HepG2 (cell line): ENCODE data around the gene MED9. TPM values are rescaled to one million over a fixed set of nuclear protein-coding genes. Genes with fewer than 3 reads are reported as not detected.

Experiments used
- ATF3 ChIP-seq: sonication (generic); formaldehyde crosslinking; IDR thresholded peaks from 2 replicates; pipeline ENCODE4 v1.4.0; 2020; ENCODE audit warnings: missing genetic modification reagents
- CHD4 ChIP-seq: fragments of 200-600 bp; sonication (generic); IDR thresholded peaks from 2 replicates; pipeline ENCODE4 v1.7.0; 2017; ENCODE audit warnings: mild to moderate bottlenecking, low read length, borderline replicate concordance
- EP300 ChIP-seq, 3 experiments: sonication (generic) in 1 of 3; formaldehyde crosslinking in 1 of 3; IDR thresholded peaks; 2 replicates each; pipeline versions ENCODE4 v1.5.1 to v1.6.1; 2011 to 2020; ENCODE audit warnings: low read depth in 2 of 3, low read length in 2 of 3, borderline replicate concordance in 1 of 3, improper control_type of control experiment in 1 of 3, mild to moderate bottlenecking in 1 of 3, missing genetic modification reagents in 1 of 3, moderate library complexity in 1 of 3
- GATAD2A ChIP-seq: IDR thresholded peaks from 2 replicates; pipeline ENCODE4 v1.6.1; 2016
- GMEB1 ChIP-seq: sonication (generic); formaldehyde crosslinking; IDR thresholded peaks from 2 replicates; pipeline ENCODE4 v1.5.1; 2020; ENCODE audit warnings: missing genetic modification reagents, mild to moderate bottlenecking, borderline replicate concordance
- HMG20B ChIP-seq: conservative IDR thresholded peaks from 2 replicates; pipeline ENCODE4 v1.6.1; 2016; ENCODE audit warnings: missing genetic modification reagents, missing compliant biosample characterization
- HNF4A ChIP-seq: sonication (generic); formaldehyde crosslinking; IDR thresholded peaks from 2 replicates; pipeline ENCODE4 v1.4.0; 2020; ENCODE audit warnings: missing genetic modification reagents
- KDM4B ChIP-seq: sonication (generic); formaldehyde crosslinking; IDR thresholded peaks from 2 replicates; pipeline ENCODE4 v1.4.0; 2020; ENCODE audit warnings: missing genetic modification reagents
- KDM5B ChIP-seq: sonication (generic); formaldehyde crosslinking; IDR thresholded peaks from 2 replicates; pipeline ENCODE4 v1.4.0; 2020; ENCODE audit warnings: missing genetic modification reagents, mild to moderate bottlenecking, borderline replicate concordance
- MTERF4 ChIP-seq: sonication (generic); formaldehyde crosslinking; IDR thresholded peaks from 2 replicates; pipeline ENCODE4 v1.8.0; 2023; ENCODE audit warnings: mild to moderate bottlenecking, missing genetic modification reagents
- NBN ChIP-seq: fragments of 450-650 bp; conservative IDR thresholded peaks from 2 replicates; pipeline ENCODE4 v1.6.1; 2017
- NR2F6 ChIP-seq, 2 experiments: IDR thresholded peaks; 2 replicates each; pipeline ENCODE4 v1.6.1; 2016; ENCODE audit warnings: antibody characterized with exemption in 1 of 2, mild to moderate bottlenecking in 1 of 2
- PAF1 ChIP-seq: IDR thresholded peaks from 2 replicates; pipeline ENCODE4 v1.6.1; 2016; ENCODE audit warnings: missing genetic modification reagents, missing compliant biosample characterization
- TCF12 ChIP-seq, 2 experiments: fragments of 450-650 bp in 1 of 2; sonication (generic) in 1 of 2; formaldehyde crosslinking in 1 of 2; IDR thresholded peaks; 2 replicates each; pipeline versions ENCODE4 v1.6.1 to v1.8.0; 2017 to 2022; ENCODE audit warnings: antibody characterized with exemption in 1 of 2, mild to moderate bottlenecking in 1 of 2, missing genetic modification reagents in 1 of 2, moderate library complexity in 1 of 2
- THAP9 ChIP-seq: sonication (generic); formaldehyde crosslinking; IDR thresholded peaks from 2 replicates; pipeline ENCODE4; 2020; ENCODE audit warnings: missing genetic modification reagents, mild to moderate bottlenecking, borderline replicate concordance
- ZNF274 ChIP-seq: sonication (generic); formaldehyde crosslinking; IDR thresholded peaks from 2 replicates; pipeline ENCODE4 v1.5.1; 2020; ENCODE audit warnings: mild to moderate bottlenecking, missing genetic modification reagents
- ZNF430 ChIP-seq: sonication (generic); formaldehyde crosslinking; IDR thresholded peaks from 2 replicates; pipeline ENCODE4 v1.9.0; 2021; ENCODE audit warnings: mild to moderate bottlenecking, missing genetic modification reagents
- ZNF446 ChIP-seq: sonication (generic); formaldehyde crosslinking; IDR thresholded peaks from 2 replicates; pipeline ENCODE4 v1.5.0; 2020; ENCODE audit warnings: mild to moderate bottlenecking, missing genetic modification reagents
- ZNF501 ChIP-seq: sonication (generic); formaldehyde crosslinking; IDR thresholded peaks from 2 replicates; pipeline ENCODE4 v1.5.1; 2020; ENCODE audit warnings: mild to moderate bottlenecking, moderate library complexity, missing genetic modification reagents
- ZNF557 ChIP-seq: sonication (generic); formaldehyde crosslinking; IDR thresholded peaks from 2 replicates; pipeline ENCODE4 v1.4.0; 2020; ENCODE audit warnings: missing genetic modification reagents
- ZNF567 ChIP-seq: sonication (generic); formaldehyde crosslinking; IDR thresholded peaks from 2 replicates; pipeline ENCODE4 v1.8.1; 2023; ENCODE audit warnings: mild to moderate bottlenecking, missing genetic modification reagents, borderline replicate concordance
- ZNF605 ChIP-seq: sonication (generic); formaldehyde crosslinking; IDR thresholded peaks from 2 replicates; pipeline ENCODE4 v1.8.0; 2022; ENCODE audit warnings: mild to moderate bottlenecking, missing genetic modification reagents
- ZNF766 ChIP-seq: sonication (generic); formaldehyde crosslinking; IDR thresholded peaks from 2 replicates; pipeline ENCODE4 v1.5.0; 2020; ENCODE audit warnings: missing genetic modification reagents, borderline replicate concordance
- polyA plus RNA-seq, 8 experiments: library from polyadenylated mRNA; depleted of rRNA in 3 of 8; stranded (reverse) in 7 of 8; unstranded in 1 of 8; fragments of >200 nt; fragmentation: Illumina TruSeq in 4 of 8; extraction: Trizol in 4 of 8; gene quantifications; 2 replicates each; pipeline versions ENCODE4 v1.2.1 to v1.2.3, GENCODE V29; 2011 to 2016; ENCODE audit warnings: low read depth in 4 of 8, missing spikeins in 1 of 8, mixed read lengths in 1 of 8; ENCODE audit not compliant: insufficient read depth in 1 of 8
- total RNA-seq, 5 experiments: library from RNA; depleted of rRNA; stranded (reverse); fragments of >200 nt; fragmentation: Illumina TruSeq; extraction: Trizol; gene quantifications; 2 replicates each; pipeline ENCODE4 v1.2.3, GENCODE V29; 2016; ENCODE audit warnings: low read depth in 1 of 5

The MED9 gene
- total and polyA plus RNA-seq, 2 of the 13 experiments (the other 11 are each of a cell fraction or from before 2014, with no cell fraction given), result 11.9 to 15.1 TPM

GRCh38 chr17:17435323-17435722 is 41.5 kb upstream of the MED9 start (continued):
- TF ChIP-seq ATF3 (CRISPR knock-in tag), result 0 out of 2 replicates have a peak, but pooled peaks have one; percentile 38
- TF ChIP-seq HNF4A (CRISPR knock-in tag), result peak; percentile 29; the same call in 1 of the 2 replicates
- TF ChIP-seq NBN, result no peak
- TF ChIP-seq GMEB1 (CRISPR knock-in tag), result no peak
- TF ChIP-seq TCF12 (IDR thresholded peaks at IDR 0.05), result no peak
- no peak for TF ChIP-seq TCF12 (CRISPR knock-in tag; IDR thresholded peaks at IDR 0.05)
- TF ChIP-seq KDM5B, result no peak
- TF ChIP-seq MTERF4 (CRISPR knock-in tag), result no peak
- TF ChIP-seq ZNF567 (CRISPR knock-in tag), result no peak
- TF ChIP-seq NR2F6 (IDR thresholded peaks at IDR 0.05), result no peak
- TF ChIP-seq NR2F6 (CRISPR knock-in tag; IDR thresholded peaks at IDR 0.05), result no peak
- TF ChIP-seq ZNF446 (CRISPR knock-in tag), result no peak
- no peak for TF ChIP-seq ZNF605 (CRISPR knock-in tag)
- no peak for TF ChIP-seq ZNF557 (CRISPR knock-in tag)
- no peak for TF ChIP-seq CHD4
- no peak for TF ChIP-seq KDM4B (CRISPR knock-in tag)
- no peak for TF ChIP-seq HMG20B (CRISPR knock-in tag)
- TF ChIP-seq PAF1 (CRISPR knock-in tag), result no peak
- 0 out of 2 replicates have a peak, but pooled peaks have one; percentile 25 for TF ChIP-seq GATAD2A (CRISPR knock-in tag)
- no peak for TF ChIP-seq ZNF430 (CRISPR knock-in tag)
- TF ChIP-seq ZNF501, result no peak; the same call in 1 of the 2 replicates
- TF ChIP-seq ZNF274 (CRISPR knock-in tag), result no peak
- TF ChIP-seq EP300 (IDR thresholded peaks at IDR 0.05; ENCODE audit: low read depth in 2 of 2, low read length in 2 of 2), result peak in 1 of 2 experiments; percentile 16; a peak in 1 of 4 replicates
- TF ChIP-seq EP300 (CRISPR knock-in tag; IDR thresholded peaks at IDR 0.05; ENCODE audit: borderline replicate concordance), result no peak
- no peak for TF ChIP-seq THAP9 (CRISPR knock-in tag)
- no peak for TF ChIP-seq ZNF766 (CRISPR knock-in tag)
